NCI-H2227 (cell line): ENCODE data around the gene RRAD.
A peak's percentile ranks its signal among the peaks of the same experiment; 100 is the strongest.
"Not testable (repeated sequence)": the region's sequence is repeated elsewhere in the genome, so short reads cannot be mapped to it uniquely, and the experiment has no call there.

Source experiments
- DNase-seq: peaks from one replicate; lab custom pipeline; 2025; ENCODE audit not compliant: unreplicated experiment; lab: John Stamatoyannopoulos, UW

Gene RRAD

GRCh38 chr16:66925322-66925840 lies at the start of gene RRAD:
Gene RRAD (minus strand): TSS chr16:66925535. CDS start chr16:66925179, 356 bp downstream.
- DNase-seq: peak; percentile 11

- DNase-seq: not testable (repeated sequence)
Measured at GRCh38 chr16:66974932-66975246, 49.6 kb upstream of the RRAD start.

GRCh38 chr16:66974156-66974931 lies 49.0 kb upstream of the RRAD start:
- DNase-seq: not testable (repeated sequence)

GRCh38 chr16:66973716-66974115 lies 48.4 kb upstream of the RRAD start:
- no peak for DNase-seq

- DNase-seq: no peak
Measured at GRCh38 chr16:66972983-66973382, 47.6 kb upstream of the RRAD start.

- no peak for DNase-seq
Measured at GRCh38 chr16:66970775-66971720, 45.7 kb upstream of the RRAD start.

GRCh38 chr16:66968847-66969246 lies 43.5 kb upstream of the RRAD start:
- DNase-seq: no peak

GRCh38 chr16:66964049-66964448 lies 38.7 kb upstream of the RRAD start:
- DNase-seq: no peak

- no peak for DNase-seq
Measured at GRCh38 chr16:66961914-66962313, 36.6 kb upstream of the RRAD start.

GRCh38 chr16:66961065-66961744 lies 35.9 kb upstream of the RRAD start, which contains the start of gene CES3:
Gene CES3 (plus strand): TSS chr16:66961266. CDS start chr16:66961308, 42 bp downstream.
- peak; percentile 83 for DNase-seq

GRCh38 chr16:66960270-66960669 lies 34.9 kb upstream of the RRAD start:
- no peak for DNase-seq

GRCh38 chr16:66959704-66960161 lies 34.4 kb upstream of the RRAD start:
- DNase-seq: no peak

- DNase-seq: no peak
Measured at GRCh38 chr16:66958857-66959703, 33.7 kb upstream of the RRAD start.

- not testable (repeated sequence) for DNase-seq
Measured at GRCh38 chr16:66956154-66956457, 30.8 kb upstream of the RRAD start.

- not testable (repeated sequence) for DNase-seq
Measured at GRCh38 chr16:66955363-66956153, 30.2 kb upstream of the RRAD start.

- peak; percentile 72 for DNase-seq
Measured at GRCh38 chr16:66954097-66954659, 28.8 kb upstream of the RRAD start.

- no peak for DNase-seq
Measured at GRCh38 chr16:66953462-66954096, 28.2 kb upstream of the RRAD start.

- DNase-seq: no peak
Measured at GRCh38 chr16:66952430-66953110, 27.2 kb upstream of the RRAD start.
